ACHN (cell line): ENCODE results near the gene SETBP1.

Source experiments
- DNase-seq: peaks from one replicate; pipeline ENCODE4 v3.0.0-alpha.2; 2015
- in situ Hi-C: cut with HindIII; loops from 2 replicates; pipeline ENCODE4 v1.10.0; 2017; ENCODE audit warnings: low sequenced_read_pairs, low pct_ligation_motif_present, low pct_unique_long_range_greater_than_20kb

The SETBP1 gene

DNA sequence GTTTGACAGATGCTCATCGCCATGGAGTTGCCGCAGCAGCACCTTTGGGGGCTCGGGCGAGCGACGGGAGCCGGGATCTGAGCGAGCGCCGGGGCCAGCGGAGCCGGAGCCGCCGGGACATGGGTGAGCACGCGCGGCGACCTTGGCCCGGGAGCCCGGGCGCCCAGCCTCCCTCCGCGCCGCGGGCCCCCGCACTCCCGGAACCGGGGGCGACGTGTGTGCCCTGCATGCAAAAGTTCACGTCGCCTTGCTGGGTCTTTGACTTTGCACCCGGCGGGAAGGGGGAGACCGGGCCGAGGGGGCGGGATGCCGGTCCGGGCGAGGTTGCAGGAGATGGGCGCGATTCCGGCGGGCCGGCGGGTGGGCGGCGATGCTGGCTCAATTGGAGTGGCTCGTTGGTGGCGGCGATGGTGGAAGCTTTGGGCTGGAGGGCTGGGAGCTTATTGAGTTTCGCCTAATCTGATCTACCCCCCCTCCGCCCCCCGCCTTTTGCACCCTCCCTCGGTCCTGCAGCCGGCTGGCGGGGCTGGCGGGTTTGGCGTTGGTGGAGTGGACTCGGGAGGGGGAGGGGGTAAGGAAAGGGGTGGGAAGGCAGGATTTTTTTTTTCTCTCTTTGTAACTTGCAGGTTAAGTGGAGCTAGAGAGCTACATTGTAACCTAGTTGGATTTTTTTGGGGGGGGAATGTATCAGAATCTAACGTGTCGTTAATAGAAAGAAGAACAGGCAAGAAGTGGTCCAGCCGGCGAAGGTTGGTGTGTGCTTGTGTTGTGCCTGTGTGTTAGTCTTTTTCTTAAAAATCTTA, at the start of gene SETBP1:
SETBP1 (plus strand) TSS at position 616 of the 803 bp plus-strand sequence. CDS start 20,459 bp downstream, outside the sequence.
- in situ Hi-C loops, result no loop called here
- peak; percentile 8 for DNase-seq

DNA sequence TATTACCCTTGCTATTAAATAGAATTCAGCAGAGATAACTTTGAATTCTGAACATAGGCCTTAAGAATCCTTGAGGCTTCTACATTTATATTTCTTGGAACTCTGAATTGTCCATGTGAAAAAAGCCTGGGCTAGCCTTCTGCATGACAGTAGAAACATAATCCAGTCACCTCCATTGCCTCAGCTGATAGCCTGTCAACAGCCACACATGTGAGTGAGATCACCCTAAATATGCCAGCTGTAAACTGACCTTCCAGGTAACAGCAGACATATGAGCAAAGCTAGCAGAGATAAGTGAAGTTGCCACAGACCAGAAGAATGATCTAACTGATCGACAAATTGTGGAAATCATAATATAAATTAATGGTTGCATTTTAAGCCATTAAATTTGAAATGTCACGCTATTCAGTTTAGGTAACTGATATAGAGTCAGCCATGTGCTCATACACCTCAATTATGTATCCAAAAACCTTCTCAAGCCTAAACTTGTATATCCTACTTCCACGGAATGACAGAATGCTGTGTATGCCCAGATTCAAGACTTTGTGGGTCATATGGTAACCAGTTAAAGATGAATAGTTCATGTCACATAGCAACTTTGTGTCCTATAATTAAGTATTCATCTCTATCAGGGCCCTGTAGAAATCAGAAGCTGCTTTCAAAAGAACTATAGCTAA, 48.1 kb upstream of the SETBP1 start:
- in situ Hi-C loops, result no loop called here

DNA sequence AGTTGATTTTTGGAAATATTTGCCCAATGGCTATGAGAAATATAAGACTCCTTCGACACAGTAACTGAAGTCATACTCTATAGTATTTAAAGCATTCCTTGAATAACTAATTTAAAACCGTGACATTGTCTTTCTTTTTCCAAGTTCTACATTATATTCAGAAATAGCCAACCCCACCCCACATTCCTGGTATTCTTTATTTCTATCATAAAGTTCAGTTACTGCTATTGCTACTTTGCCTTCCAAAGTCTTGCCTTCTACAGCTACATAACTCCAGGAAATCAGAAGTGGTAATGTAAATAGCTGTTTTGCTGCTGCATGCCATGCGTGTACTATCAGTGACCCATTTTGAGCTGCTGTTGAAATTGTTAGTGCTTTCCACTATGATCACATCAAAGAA, 45.1 kb upstream of the SETBP1 start:
- in situ Hi-C loops, result no loop called here
- DNase-seq, result no peak

More for the DNA sequence above, 48.1 kb upstream of the SETBP1 start:
- DNase-seq, result no peak

GRCh38 chr18:44636241-44636640, 44.4 kb upstream of the SETBP1 start:
- DNase-seq, result no peak
- in situ Hi-C loops, result no loop called here

GRCh38 chr18:44637210-44638033, 43.3 kb upstream of the SETBP1 start:
- peak; percentile 78 for DNase-seq
- in situ Hi-C loops, result no loop called here

- peak; percentile 41 for DNase-seq
- in situ Hi-C loops, result no loop called here
Measured at GRCh38 chr18:44638034-44638540, 42.6 kb upstream of the SETBP1 start.

- no peak for DNase-seq
- in situ Hi-C loops, result no loop called here
Measured at GRCh38 chr18:44638811-44639210, 41.9 kb upstream of the SETBP1 start.

- in situ Hi-C loops, result no loop called here
- DNase-seq, result no peak
Measured at GRCh38 chr18:44643004-44643403, 37.7 kb upstream of the SETBP1 start.

DNA sequence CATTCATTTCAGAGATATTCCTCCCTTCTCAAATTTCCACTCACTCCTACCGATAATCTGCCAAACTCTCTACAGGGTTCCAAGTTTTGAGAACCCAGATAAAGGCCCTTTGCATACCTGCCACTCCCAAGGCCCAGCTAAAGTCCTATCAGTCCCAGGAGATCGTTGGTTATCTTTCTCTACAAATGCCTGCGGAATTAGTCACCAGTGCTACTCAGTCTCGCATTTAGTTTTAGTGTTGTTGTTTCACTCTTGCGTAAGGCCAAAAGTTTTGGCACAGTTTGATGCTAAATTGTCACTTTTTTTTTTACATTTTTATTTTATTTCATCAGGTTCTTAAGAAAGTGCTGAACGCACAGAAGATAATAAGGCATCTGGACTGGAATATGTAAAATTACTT, 29.2 kb upstream of the SETBP1 start:
- DNase-seq, result peak; percentile 64
- in situ Hi-C loops, result no loop called here

GRCh38 chr18:44651918-44652572, 28.6 kb upstream of the SETBP1 start:
- in situ Hi-C loops, result no loop called here

DNA sequence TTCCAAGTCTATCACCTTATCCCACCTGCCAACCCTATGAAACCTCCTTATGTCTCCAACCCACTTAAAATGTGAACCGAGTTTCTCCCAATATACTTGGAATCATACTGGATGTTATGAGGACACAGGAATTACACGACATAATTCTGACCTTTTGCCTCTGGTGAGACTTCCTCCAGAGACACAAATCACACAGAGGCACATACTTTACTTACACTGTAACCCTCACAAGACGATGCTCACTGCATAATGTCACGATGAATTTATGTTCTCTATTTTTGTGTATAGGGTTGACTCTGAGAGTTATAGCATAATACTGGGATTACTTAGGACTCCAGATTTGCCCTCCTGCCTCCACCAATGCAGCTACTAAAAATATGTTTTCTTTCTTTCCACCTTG, 28.0 kb upstream of the SETBP1 start:
- in situ Hi-C loops, result no loop called here

More at GRCh38 chr18:44651918-44652572, 28.6 kb upstream of the SETBP1 start:
- DNase-seq, result no peak

DNA sequence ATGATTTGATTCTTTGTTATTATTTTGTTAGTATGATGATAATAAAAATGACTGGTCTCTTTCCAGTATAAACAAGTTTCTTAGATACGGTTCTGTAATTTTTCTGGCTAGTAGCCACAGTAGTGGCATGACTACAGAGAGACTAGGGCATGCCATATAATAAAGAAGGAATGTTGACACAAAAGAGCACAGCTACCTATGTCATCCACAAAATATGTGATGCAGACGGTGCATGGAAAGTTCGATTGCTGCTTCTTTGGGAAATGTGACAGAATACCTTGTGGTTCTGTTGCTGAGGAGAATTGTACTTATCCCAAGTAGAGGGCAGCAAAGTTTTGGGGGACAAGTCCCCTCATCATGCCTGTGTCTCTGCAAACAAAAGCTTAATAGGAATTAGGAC, 26.1 kb upstream of the SETBP1 start:
- DNase-seq, result peak; percentile 62
- in situ Hi-C loops, result no loop called here

More for the DNA sequence above, 28.0 kb upstream of the SETBP1 start:
- no peak for DNase-seq

DNA sequence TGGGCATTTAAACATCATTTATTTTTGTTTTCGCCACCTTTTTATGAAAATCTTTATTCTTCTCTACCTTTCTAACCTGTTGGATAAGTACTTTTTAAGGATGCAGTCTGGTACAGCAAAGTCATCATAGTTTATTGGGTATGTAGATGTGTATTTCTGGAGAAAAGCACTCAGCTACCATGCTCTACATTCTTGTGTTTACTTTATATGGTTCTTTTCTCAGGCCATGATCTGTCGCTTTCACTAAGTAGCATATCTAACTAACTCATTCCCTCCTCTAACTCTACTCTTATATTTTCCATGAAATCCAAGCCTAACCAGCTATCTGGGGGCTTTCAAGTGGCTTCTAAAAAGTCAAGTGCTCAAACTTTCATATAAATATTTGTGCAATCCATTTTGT, 25.3 kb upstream of the SETBP1 start:
- in situ Hi-C loops, result no loop called here
- no peak for DNase-seq

DNA sequence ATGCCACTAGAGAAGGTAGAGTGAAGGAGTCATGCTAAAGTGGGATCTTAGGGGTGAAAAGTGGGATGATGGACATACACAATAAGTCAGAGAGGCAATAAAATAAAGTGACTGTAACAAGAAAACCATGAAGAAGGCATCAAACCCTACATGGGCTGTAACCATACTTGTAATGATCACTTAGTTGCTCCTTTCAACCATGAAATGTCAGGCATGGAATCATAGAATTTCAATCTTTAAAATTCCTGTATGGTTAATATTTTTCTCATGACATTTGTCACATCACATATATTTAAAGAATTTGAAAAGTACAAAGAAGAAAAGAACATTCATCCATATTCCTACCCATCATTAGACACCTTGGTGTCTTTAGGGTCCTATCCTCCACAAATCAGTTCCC, 20.9 kb upstream of the SETBP1 start:
- in situ Hi-C loops, result no loop called here
- DNase-seq, result no peak

GRCh38 chr18:44668270-44668975, 12.3 kb upstream of the SETBP1 start:
- DNase-seq, result no peak
- in situ Hi-C loops, result no loop called here

DNA sequence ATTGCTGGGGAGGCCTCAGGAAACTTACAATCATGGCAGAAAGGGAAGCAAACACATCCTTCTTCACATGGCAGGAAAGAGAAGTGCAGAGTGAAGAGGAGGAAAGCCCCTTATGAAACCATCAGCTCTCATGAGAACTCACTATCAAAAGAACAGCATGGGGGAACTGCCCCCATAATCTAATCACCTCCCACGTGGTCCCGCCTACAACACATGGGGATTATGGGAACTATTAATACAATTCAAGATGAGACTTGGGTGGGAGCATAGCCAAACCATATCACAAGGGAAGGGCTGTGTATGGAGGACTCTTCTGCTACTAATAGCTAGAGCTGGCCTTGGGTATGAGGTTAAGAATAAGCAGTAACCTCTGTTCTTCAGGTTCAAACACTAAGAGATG, 8.8 kb upstream of the SETBP1 start:
- no peak for DNase-seq
- in situ Hi-C loops, result no loop called here

DNA sequence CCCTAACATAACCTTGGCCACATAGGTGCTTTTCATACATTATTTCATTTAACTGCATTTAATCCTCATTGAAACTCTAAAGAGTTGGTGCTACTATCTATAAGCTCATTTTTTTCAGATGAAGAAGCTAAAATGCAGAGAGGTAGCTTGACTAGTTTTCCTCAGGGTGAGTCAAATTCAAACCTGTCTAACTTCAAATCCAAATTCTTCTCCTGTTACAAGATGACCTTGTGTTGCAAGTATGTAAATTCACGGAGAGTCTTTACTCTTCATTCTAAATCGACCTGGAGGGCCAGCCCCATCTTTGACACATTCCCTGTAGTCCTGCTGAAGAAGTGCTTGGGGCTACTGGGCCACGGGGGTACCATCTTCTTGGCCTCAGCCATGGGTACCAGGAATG, 8.2 kb upstream of the SETBP1 start:
- in situ Hi-C loops, result no loop called here

More for the DNA sequence above, 8.2 kb upstream of the SETBP1 start:
- no peak for DNase-seq
